ENCODE results near the gene KLF6.

- TF ChIP-seq MAX (IDR thresholded peaks at IDR 0.05; ENCODE audit: insufficient read depth, insufficient read length) (no peak), CTCF (IDR thresholded peaks at IDR 0.05; ENCODE audit: extremely low read depth in 1 of 2, insufficient read depth in 1 of 2, low read depth in 1 of 2, low read length in 2 of 2) (no peak), POLR2AphosphoS5 (IDR thresholded peaks at IDR 0.05; ENCODE audit: insufficient read depth, low read depth, low read length) (no peak), POLR2A (IDR thresholded peaks at IDR 0.05; ENCODE audit: low read depth, low read length) (no peak), EZH2 (IDR thresholded peaks at IDR 0.05; ENCODE audit: borderline replicate concordance, low read depth, low read length, severe bottlenecking) (no peak), FOS (IDR thresholded peaks at IDR 0.05; ENCODE audit: borderline replicate concordance, insufficient read depth, low read length) (no peak), MYC (IDR thresholded peaks at IDR 0.05; ENCODE audit: low read depth, low read length) (no peak), GATA2 (IDR thresholded peaks at IDR 0.05; ENCODE audit: insufficient read depth, insufficient read length, low read depth, low read length) (no peak)
Observed at GRCh38 chr10:3738855-3739350, 46.1 kb downstream of the KLF6 start.

All from endothelial cell of umbilical vein (primary cell).